Renal cortex interstitium (tissue), 11 donors: Measurements from ENCODE around the gene PLEKHD1. TPM values are rescaled to one million over a fixed set of nuclear protein-coding genes. Genes with fewer than 3 reads are reported as not detected.

Experiments
- DNase-seq, 11 donors: peaks; one replicate each; pipeline ENCODE4 v3.0.0-alpha.2; 2013; ENCODE audit warnings: low read depth in 9 of 11, low spot score in 4 of 11; ENCODE audit errors: extremely low read depth in 1 of 11
- polyA plus RNA-seq, 3 donors: library from polyadenylated mRNA; unstranded; fragments of 120-200 nt; gene quantifications; one replicate each; pipeline ENCODE4 v1.2.1, GENCODE V29; 2013; ENCODE audit not compliant: insufficient read length in 3 of 3

Gene PLEKHD1
- polyA plus RNA-seq, 3 donors = 4.4 to 5.0 (median 4.6) TPM

- no peak for DNase-seq
These were observed 52.4 kb downstream of the PLEKHD1 start for GRCh38 chr14:69536971-69537370.

GRCh38 chr14:69537900-69538299 is 53.4 kb downstream of the PLEKHD1 start:
- no peak for DNase-seq

GRCh38 chr14:69538766-69539165 is 54.2 kb downstream of the PLEKHD1 start:
- no peak for DNase-seq

GRCh38 chr14:69539631-69540410 is 55.3 kb downstream of the PLEKHD1 start:
- no peak for DNase-seq

- no peak for DNase-seq
These were observed 56.3 kb downstream of the PLEKHD1 start for GRCh38 chr14:69540654-69541335.

GRCh38 chr14:69542311-69542710 is 57.8 kb downstream of the PLEKHD1 start:
- no peak for DNase-seq

GRCh38 chr14:69543341-69544115 is 59.0 kb downstream of the PLEKHD1 start:
- no peak for DNase-seq

- peak in 8 of 11 donors; percentile 29 to 56 (median 34) for DNase-seq
These were observed 63.3 kb downstream of the PLEKHD1 start for GRCh38 chr14:69547701-69548348.

- no peak for DNase-seq
These were observed 64.0 kb downstream of the PLEKHD1 start for GRCh38 chr14:69548566-69548965.

GRCh38 chr14:69551511-69551910 is 67.0 kb downstream of the PLEKHD1 start:
- no peak for DNase-seq

GRCh38 chr14:69553252-69553651 is 68.7 kb downstream of the PLEKHD1 start:
- no peak for DNase-seq

- DNase-seq = no peak
These were observed 70.0 kb downstream of the PLEKHD1 start for GRCh38 chr14:69554500-69554899.

GRCh38 chr14:69558774-69559173 is 74.2 kb downstream of the PLEKHD1 start:
- no peak for DNase-seq

- DNase-seq = peak in 1 of 11 donors; percentile 32
These were observed 75.1 kb downstream of the PLEKHD1 start for GRCh38 chr14:69559581-69560011.

- DNase-seq = no peak
These were observed 76.3 kb downstream of the PLEKHD1 start for GRCh38 chr14:69560826-69561225.

- DNase-seq = no peak
These were observed 77.4 kb downstream of the PLEKHD1 start for GRCh38 chr14:69561893-69562292.

GRCh38 chr14:69567563-69567962 is 83.0 kb downstream of the PLEKHD1 start:
- DNase-seq = no peak

GRCh38 chr14:69569859-69570258 is 85.3 kb downstream of the PLEKHD1 start:
- DNase-seq = no peak

- DNase-seq = no peak
These were observed 86.4 kb downstream of the PLEKHD1 start for GRCh38 chr14:69570836-69571330.
